SK-N-MC (cell line): ENCODE measurements around the gene IGF2BP2.

Experiments
- DNase-seq: peaks from one replicate; pipeline ENCODE4 v3.0.0-alpha.2; 2011; ENCODE audit warnings: low read depth, low spot score
- H3K27ac ChIP-seq: fragments of 200-600 bp; sonication (generic); 2 replicates; pipeline ENCODE4 v1.5.1; 2016; ENCODE audit warnings: mixed run types
- H3K36me3 ChIP-seq: fragments of 200-600 bp; sonication (generic); 2 replicates; pipeline ENCODE4 v1.6.1; 2017; ENCODE audit warnings: antibody characterized with exemption, low read length, mixed read lengths; ENCODE audit not compliant: insufficient read depth
- H3K4me3 ChIP-seq: fragments of 200-600 bp; sonication (generic); 2 replicates; pipeline ENCODE4 v1.5.1; 2016
- H3K9ac ChIP-seq: fragments of 200-600 bp; sonication (generic); 2 replicates; pipeline ENCODE4 v1.8.0; 2017; ENCODE audit warnings: mixed run types, mixed read lengths; ENCODE audit not compliant: insufficient read length
- H3K9me3 ChIP-seq: fragments of 200-600 bp; sonication (generic); 2 replicates; pipeline ENCODE4 v1.6.1; 2017; ENCODE audit warnings: low read depth, mild to moderate bottlenecking, antibody characterized with exemption, low read length, moderate library complexity, mixed read lengths
- EZH2 ChIP-seq: fragments of 200-600 bp; sonication (generic); IDR thresholded peaks from one replicate; pipeline ENCODE4 v1.6.1; 2017; ENCODE audit warnings: antibody characterized with exemption
- FOXP2 ChIP-seq: optimal IDR thresholded peaks from 2 replicates; pipeline ENCODE3; 2011; ENCODE audit warnings: mild to moderate bottlenecking, moderate library complexity; ENCODE audit not compliant: insufficient read depth; ENCODE audit errors: extremely low read length, control extremely low read depth
- POLR2AphosphoS5 ChIP-seq: IDR thresholded peaks from 2 replicates; pipeline ENCODE4 v1.6.1; 2012; ENCODE audit warnings: mild to moderate bottlenecking, low read depth, low read length, borderline replicate concordance

The IGF2BP2 gene

GRCh38 chr3:185767002-185767688 is 57.7 kb downstream of the IGF2BP2 start:
- no peak for DNase-seq
- Histone ChIP-seq H3K9ac (no peak overlapping the region), H3K27ac (no peak overlapping the region), H3K9me3 (no peaks in the 10 kb centered on the region), H3K36me3 (no peaks in the 10 kb centered on the region), H3K4me3 (no peak overlapping the region)
- TF ChIP-seq EZH2 (no peak), FOXP2 (no peak), POLR2AphosphoS5 (no peak)

GRCh38 chr3:185766329-185767001 is 58.4 kb downstream of the IGF2BP2 start:
- TF ChIP-seq FOXP2 (no peak), EZH2 (no peak), POLR2AphosphoS5 (no peak)
- H3K36me3 ChIP-seq: no peaks in the 10 kb centered on the region
- no peak overlapping the region for H3K4me3 ChIP-seq
- H3K9ac ChIP-seq: no peak overlapping the region
- no peak for DNase-seq
- no peak overlapping the region for H3K27ac ChIP-seq
- H3K9me3 ChIP-seq: no peaks in the 10 kb centered on the region

- DNase-seq: no peak
- TF ChIP-seq POLR2AphosphoS5 (no peak), EZH2 (no peak), FOXP2 (no peak)
- no peaks in the 10 kb centered on the region for H3K36me3 ChIP-seq
- H3K9me3 ChIP-seq: no peaks in the 10 kb centered on the region
- no peak overlapping the region for H3K4me3 ChIP-seq
- H3K27ac ChIP-seq: no peak overlapping the region
- no peak overlapping the region for H3K9ac ChIP-seq
Measured at GRCh38 chr3:185764980-185765370, 59.9 kb downstream of the IGF2BP2 start.

GRCh38 chr3:185764163-185764979 is 60.5 kb downstream of the IGF2BP2 start:
- no peak overlapping the region for H3K9ac ChIP-seq
- no peak for DNase-seq
- TF ChIP-seq POLR2AphosphoS5 (no peak), FOXP2 (no peak), EZH2 (no peak)

GRCh38 chr3:185763347-185764005 is 61.4 kb downstream of the IGF2BP2 start:
- Histone ChIP-seq H3K27ac (peak overlapping the region; percentile 32; the same call in 1 of the 2 replicates), H3K4me3 (no peak overlapping the region), H3K9me3 (no peaks in the 10 kb centered on the region), H3K9ac (no peak overlapping the region), H3K36me3 (peaks cover 12% of the 10 kb centered on the region)
- no peak for DNase-seq
- TF ChIP-seq POLR2AphosphoS5: no peak
- TF ChIP-seq EZH2: no peak
- no peak for TF ChIP-seq FOXP2

More at GRCh38 chr3:185764163-185764979, 60.5 kb downstream of the IGF2BP2 start:
- no peaks in the 10 kb centered on the region for H3K9me3 ChIP-seq
- peaks cover 3% of the 10 kb centered on the region; the same call in 1 of the 2 replicates for H3K36me3 ChIP-seq
- no peak overlapping the region for H3K4me3 ChIP-seq
- no peak overlapping the region for H3K27ac ChIP-seq

GRCh38 chr3:185760550-185760949 is 64.3 kb downstream of the IGF2BP2 start:
- TF ChIP-seq EZH2 (no peak), FOXP2 (no peak), POLR2AphosphoS5 (no peak)

GRCh38 chr3:185760088-185760487 is 64.8 kb downstream of the IGF2BP2 start:
- peaks cover 4% of the 10 kb centered on the region; the same call in 1 of the 2 replicates for H3K9me3 ChIP-seq
- DNase-seq: no peak
- peaks cover 39% of the 10 kb centered on the region for H3K36me3 ChIP-seq
- no peak overlapping the region for H3K4me3 ChIP-seq
- H3K9ac ChIP-seq: no peak overlapping the region
- no peak for TF ChIP-seq EZH2
- no peak for TF ChIP-seq POLR2AphosphoS5
- TF ChIP-seq FOXP2: no peak
- H3K27ac ChIP-seq: no peak overlapping the region

More at GRCh38 chr3:185760550-185760949, 64.3 kb downstream of the IGF2BP2 start:
- no peak overlapping the region for H3K27ac ChIP-seq
- DNase-seq: no peak
- H3K9me3 ChIP-seq: peaks cover 4% of the 10 kb centered on the region; the same call in 1 of the 2 replicates
- no peak overlapping the region for H3K4me3 ChIP-seq
- peaks cover 39% of the 10 kb centered on the region for H3K36me3 ChIP-seq
- no peak overlapping the region for H3K9ac ChIP-seq

- H3K9me3 ChIP-seq: peaks cover 4% of the 10 kb centered on the region; the same call in 1 of the 2 replicates
- H3K4me3 ChIP-seq: no peak overlapping the region
- DNase-seq: no peak
- H3K27ac ChIP-seq: no peak overlapping the region
- H3K9ac ChIP-seq: no peak overlapping the region
- TF ChIP-seq EZH2 (no peak), POLR2AphosphoS5 (no peak), FOXP2 (no peak)
- peaks cover 39% of the 10 kb centered on the region for H3K36me3 ChIP-seq
Measured at GRCh38 chr3:185759512-185759911, 65.3 kb downstream of the IGF2BP2 start.
